NB4 (cell line): ENCODE results near the gene TRIP13.

Experiments used
- CTCF ChIP-seq: IDR thresholded peaks from one replicate; pipeline ENCODE4 v1.5.1; 2012; ENCODE audit warnings: low read depth, low read length
- MAX ChIP-seq: IDR thresholded peaks from 2 replicates; pipeline ENCODE4 v1.6.1; 2011; ENCODE audit warnings: low read depth, low read length

GRCh38 chr5:946720-947625 is 54.3 kb downstream of the TRIP13 start:
- no peak for TF ChIP-seq CTCF
- no peak for TF ChIP-seq MAX
